ENCODE data around the gene ARL8A.

Gene ARL8A

DNA sequence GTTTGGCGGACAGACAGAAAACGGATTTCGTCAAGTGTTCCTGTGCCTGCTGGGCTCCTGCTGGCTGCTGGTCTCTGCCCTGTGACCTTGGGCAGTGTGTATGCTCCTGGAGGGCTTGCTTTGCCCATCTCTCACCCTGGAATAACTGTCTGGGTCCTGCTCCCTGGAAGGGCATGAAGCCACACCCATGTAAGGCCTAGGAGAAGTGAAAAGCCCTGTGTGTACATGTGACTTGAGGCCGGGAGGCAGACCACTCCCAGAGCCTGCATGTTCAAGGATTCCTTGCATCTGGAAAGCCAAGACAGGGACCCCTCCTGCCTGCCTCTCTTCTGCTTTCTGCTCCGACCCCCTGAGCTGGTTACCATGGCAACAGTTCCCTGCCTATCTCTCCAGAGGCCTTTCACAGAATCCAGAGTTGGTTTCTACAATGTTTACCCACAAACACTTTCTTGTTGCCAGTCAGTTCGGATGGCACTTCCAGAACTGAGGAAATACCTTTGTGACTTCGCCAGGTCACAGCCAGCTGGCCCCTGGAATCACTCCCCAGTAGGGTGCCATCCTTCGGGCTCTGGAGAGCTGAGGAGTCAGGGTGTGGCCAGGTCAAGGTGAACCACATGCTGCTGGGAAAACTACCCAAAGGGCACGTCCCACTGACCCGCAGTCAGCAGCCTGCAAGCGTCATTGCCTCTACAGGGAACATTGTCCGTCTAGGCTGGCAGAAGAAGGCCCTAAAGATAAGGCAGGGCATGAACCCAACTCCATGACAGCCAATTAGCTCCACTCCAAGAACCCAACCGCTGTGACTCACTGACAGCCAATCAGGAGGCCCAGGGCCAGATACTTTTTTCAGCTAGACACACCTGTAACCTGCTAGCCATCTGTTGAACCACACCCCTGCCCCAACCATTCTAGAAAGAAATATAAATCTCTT lies 36.5 kb downstream of the ARL8A start:
- no peak for ATAC-seq

DNA sequence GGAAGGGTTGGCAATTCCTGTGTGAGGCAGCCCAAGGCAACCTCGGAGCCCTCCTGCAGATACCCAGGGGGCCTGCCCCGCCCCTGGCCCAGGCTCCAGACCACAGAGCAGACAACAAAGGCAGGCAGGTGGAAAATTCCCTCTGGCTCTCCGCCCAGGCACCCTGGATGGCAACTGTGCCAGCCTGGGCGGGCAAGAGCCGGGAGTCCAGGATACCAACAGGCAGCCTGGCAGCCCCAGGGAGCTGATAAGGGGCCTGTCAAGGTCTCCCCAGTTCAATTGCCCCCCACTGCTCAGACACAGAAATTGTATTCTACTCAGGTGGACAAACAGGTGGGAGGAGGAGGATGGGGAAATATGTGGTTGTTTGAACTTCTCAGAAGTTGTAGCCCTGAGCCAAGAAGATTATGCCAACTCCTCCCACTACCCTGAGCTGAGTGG lies 37.2 kb downstream of the ARL8A start:
- no peak for ATAC-seq

DNA sequence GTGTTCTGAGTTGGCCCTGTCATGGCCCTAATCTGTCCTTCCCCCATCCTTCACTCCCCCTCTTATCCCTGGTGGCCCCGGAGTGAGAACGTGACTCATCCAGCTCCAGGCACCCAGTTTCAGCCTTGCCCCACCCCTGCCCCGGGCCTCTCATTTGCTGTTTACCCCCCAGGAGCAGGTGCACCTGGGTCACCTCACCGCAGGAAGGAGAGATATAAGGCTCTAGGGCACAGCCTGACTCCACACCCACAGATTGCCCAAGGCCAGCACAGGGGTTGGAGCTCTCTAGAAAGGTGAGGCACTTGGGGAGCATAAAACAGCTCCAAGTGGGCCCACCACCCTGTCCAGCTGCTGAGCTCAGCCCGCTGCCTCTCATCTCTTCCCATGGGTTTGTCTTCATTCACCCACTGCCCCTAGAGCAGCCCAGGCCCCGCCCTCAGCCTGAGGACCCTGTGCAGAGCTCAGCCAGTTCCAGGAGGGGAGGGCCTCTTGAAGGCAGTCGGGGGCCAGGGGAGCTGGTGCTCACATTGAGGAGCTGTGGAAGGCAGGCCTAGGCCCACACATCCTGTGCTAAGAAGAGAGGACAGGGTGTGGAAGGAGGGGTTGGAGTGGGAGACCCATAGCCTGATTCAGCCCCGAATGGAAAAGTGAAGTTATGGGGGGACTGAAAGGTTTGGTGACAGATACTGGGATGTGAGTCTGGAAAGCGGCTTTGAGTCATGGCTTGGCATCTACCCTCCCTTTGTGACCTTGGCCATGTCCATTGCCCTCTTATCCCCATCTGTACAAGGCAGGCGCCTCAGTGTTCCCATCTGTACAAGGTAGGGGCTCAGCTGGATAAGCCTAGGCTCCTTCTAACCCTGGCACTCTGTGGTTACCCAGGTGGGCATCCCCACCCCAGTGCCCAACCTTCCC lies 37.9 kb downstream of the ARL8A start:
- ATAC-seq: no peak

DNA sequence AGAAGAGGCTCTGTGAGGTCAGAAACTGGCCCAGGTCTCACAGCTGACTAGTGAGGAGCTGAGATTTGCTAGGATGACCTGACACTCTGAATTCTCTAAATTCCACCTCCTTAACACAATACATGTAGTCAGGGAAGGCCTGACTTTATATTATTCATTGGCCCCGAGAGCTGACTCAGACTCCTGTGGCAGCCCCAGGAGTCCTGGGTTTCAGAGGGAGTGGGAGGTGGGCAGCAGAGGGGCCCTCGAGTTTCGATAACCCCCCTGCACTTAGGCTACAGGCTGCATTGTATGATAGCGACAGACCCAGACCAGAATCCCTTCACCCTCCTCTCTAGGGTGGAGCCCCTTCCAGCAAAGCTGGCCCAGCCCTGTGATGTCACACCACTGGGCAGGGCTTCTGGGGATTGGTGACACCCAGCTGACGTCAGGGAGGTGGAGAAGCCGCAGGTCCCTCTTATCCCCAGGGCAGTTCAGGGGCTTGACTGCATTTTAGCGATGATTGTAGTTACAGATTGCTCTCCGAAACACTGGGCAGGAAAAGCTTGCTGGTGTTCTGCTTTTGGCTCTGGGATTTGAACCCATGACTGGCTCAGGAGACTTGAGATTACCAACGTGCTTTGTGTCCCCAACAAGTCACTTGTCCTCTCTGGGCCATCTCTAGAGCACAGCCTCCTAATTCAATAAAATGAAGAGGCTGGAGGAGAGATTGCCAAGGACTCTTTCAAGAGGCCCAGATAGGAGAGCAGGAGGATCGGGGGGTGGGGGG lies 38.8 kb downstream of the ARL8A start:
- ATAC-seq: no peak

DNA sequence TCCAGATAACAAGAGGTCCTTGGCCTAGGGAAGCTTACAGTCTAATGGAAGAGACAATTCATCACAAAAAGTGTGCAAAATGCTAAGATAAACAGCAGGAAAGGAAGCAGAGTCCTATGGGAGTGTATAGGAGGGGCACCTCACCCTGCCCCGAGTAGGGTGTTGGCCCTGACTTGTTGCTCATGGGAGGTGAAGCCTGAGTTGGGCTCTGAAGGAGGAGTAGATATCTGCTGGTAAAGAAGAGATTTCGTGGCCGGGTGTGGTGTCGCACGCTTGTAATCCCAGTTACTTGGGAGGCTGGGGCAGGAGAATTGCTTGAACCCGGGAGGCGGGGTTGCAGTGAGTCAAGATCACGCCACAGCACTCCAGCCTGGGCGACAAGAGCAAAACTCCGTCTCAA lies 40.5 kb downstream of the ARL8A start:
- ATAC-seq: no peak

DNA sequence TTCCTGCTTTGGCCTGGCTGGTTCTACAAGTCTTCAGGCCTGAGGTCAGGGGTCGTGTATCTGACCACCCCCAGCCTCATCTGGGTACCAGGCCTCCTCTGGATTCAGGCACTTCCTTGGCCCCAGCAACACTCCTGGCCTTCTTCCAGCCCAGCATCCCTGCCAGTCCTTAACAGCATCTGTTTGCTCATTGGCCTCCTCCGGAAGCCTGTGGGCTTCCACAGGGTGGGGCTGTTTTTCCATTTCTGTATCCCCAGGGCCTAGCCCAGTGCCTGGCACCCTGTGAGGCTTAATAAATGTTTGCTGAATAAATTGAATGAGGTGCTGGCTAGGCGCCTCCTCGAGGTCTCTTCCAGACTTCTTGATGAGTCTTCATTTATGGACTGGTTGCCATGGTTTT lies 43.4 kb downstream of the ARL8A start:
- no peak for ATAC-seq

DNA sequence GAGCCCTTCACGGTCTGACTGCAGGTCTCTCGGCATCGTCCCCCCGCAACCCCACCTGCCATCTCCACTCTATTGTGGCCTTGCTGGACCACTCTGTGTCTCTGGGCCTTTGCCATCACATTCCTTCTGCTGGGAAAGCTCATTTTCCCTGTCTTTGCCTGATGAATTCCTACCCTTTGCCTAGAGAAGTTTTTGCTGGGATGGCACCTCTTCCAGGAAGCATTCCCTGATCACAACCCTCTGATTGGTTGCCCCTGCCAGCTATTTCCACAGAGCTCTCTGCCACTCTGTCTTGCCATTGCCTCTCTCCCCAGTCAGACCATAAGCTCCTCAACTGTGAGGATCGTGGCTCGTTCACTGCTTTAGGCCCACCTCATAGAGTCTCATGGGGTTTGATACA lies 50.7 kb downstream of the ARL8A start:
- ATAC-seq: no peak

DNA sequence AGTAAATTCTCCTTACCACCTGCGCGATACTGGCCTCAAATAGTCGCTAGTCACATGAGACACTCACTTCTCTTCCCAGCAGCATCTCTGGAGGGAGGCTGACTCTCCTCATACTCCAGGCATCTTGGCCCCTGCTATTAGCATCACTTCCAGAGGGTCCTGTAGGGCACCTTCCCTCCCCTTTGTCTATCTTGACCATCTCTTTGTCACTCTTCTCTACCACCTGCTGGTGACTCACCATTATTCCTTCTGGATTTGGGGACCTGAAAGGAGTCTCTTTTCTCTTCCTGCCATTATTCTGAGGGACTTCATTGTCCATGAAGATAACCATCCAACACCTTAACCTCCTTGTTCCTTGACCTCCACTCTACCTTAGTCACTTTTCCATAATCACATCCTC lies 53.5 kb downstream of the ARL8A start:
- no peak for ATAC-seq

DNA sequence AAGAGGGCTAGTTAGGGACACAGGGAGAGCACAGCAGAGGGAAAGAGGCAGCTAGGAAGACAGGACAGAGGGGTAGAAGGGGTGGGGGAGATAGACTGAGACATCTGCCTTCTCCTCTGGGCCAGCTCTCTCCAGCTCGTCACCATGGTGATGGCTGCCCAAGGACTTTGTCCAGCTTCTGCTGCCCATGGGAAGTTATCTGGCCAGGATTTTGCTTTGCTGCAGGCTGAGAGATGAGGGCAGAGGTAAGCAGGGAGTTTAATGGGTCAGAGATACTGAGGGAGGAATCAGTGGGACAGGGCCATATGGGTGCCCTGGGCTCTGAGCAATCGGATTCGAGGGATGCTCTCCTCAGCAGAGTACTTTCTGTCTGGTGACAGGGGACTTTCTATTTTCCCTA lies 56.3 kb downstream of the ARL8A start:
- ATAC-seq: no peak

DNA sequence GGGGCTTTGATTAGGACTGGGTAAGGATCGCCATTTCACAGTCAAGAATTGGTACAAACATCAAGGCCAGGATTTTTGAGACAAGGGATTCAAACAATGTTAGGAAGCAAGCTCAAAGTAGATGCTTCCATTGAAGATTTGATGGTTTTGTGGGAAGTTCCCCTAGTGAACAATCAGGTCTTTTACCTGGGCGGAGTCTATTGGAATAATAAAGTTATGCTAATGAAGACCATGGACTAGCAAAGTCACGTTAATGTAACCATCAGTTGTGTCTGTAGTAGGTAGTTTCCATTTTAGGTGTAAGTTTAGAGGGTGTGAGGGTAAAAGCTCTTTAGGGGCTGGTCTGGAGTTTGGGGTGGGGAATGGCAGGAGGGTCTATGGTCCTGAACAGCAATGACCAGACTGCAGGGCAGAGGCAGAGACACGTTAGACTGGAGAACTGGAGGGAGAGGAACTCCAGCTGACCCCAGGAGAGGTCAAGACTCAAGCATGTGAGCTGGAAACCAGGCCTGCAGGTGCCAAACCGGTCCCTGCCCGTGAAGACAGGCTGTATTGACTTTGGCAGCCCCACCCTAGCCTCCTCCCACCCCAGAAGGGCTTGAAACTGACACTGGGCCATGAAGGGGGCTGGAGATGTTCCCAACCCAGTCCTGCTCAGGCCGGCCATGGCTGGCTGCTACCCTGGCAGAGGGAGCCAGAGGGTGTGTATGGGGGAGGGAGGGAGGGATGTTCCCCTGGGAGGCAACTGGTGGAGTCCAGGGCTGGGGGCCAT lies 57.8 kb downstream of the ARL8A start:
- no peak for ATAC-seq

DNA sequence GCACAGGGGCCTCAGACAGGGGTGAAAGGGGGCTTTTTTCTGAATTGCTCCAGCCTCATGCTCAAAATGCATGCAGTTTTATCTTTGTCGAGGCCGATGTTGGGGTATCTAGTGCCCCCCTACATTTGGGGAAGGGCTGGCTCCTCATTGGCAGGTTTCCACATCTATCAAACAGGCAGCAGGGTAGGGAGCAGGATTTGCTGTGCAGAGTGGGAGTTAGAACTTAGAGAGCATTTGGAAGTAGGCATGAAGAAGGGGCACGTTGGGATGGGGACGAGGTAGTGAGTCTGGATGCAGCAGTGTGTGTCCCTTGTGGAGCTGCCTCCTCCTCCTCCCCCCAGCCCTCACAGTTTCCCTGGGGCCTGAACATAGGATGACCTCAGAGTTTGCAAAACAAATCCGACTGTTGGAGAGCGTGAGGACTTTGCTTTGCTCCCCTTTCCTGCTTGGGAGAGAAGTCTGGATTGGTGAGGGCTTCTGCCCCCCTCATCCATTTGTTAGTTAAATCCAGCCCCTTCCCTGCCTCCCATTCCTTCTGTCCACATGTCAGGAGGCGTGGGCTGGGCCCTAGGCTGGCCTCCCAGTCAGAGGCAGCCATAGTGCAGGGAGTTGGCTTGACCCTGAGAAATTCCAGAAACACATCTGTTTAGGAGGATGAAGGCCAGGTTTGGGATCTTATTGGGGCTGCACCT lies 58.7 kb downstream of the ARL8A start:
- no peak for ATAC-seq

DNA sequence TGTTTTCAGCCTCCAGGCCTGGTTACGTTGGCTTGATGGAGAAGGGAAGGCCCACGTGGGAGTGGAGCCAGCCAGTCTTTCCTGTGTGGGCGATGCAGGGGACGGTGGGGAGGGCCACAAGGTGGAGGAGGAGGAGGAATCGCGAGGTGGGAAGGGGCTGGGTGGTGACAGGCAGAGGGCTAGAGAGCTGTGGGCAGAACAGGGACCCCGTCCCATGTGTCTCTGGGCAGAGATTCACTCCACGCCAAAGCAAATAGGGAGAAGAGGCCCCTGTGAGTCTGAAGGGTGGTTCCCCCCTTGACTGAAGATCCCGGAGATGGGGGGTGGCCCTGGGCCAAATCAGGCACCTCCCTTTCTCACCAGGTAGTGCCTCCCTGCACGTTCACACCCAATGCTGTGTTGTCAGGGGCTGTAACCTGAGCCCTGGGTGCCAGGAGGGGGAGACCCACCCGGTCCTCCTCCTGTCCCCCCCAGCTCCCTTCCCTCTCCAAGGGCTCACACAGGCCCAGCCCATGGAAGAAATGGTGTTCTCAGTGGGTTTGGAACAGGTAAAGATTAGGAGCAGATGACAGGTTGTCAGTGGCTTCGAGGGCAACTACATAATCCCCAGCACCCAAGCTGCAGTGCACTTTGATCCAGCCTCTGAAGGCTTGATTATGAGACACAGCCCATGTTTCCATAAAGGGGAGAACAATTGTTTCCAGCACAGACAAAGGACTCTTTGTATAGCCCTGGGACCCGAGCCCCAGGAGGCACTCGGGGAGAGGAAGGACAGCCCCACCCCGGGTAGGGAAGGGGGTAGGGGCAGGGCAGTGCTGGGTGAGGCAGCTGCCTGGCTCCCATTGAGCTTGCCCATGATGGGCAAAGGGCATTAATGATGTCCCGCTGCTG lies 59.5 kb downstream of the ARL8A start:
- no peak for ATAC-seq
